Measurements from ENCODE around the gene SLC7A1. TPM values are rescaled to one million over a fixed set of nuclear protein-coding genes. Genes with fewer than 3 reads are reported as not detected.

The SLC7A1 gene
- total and polyA plus RNA-seq, 2 of the 4 experiments (the other 2 are of a cell fraction): 9.7 to 22.3 TPM

- no peaks in the 10 kb centered on the region for H3K27me3 ChIP-seq (ENCODE audit: control insufficient read depth, insufficient read depth, low read length)
- TF ChIP-seq CTCF (conservative IDR thresholded peaks at IDR 0.05; ENCODE audit: low read depth, low read length) (no peak), RCOR1 (IDR thresholded peaks at IDR 0.05; ENCODE audit: insufficient replicate concordance, low read length) (no peak)
- no peak overlapping the region for H2BK20ac ChIP-seq (ENCODE audit: low read depth, low read length)
- H3K4me2 ChIP-seq (ENCODE audit: low read depth, low read length): no peak overlapping the region
- H3K23ac ChIP-seq (ENCODE audit: low read depth, low read length): no peak overlapping the region
- no peak overlapping the region for H3K27ac ChIP-seq (ENCODE audit: insufficient read depth, low read length)
- no peak overlapping the region for H2BK120ac ChIP-seq (ENCODE audit: low read depth, low read length)
- H2AK9ac ChIP-seq (replicated peaks; ENCODE audit: low read depth, low read length, poor library complexity): no peak overlapping the region
- no peaks in the 10 kb centered on the region for H3K9me3 ChIP-seq (ENCODE audit: control insufficient read depth, insufficient read depth, low read length)
- no peak overlapping the region for H4K5ac ChIP-seq (ENCODE audit: low read depth, low read length)
- no peak overlapping the region for H4K8ac ChIP-seq (ENCODE audit: low read depth in 2 of 2, low read length in 2 of 2)
- no peak overlapping the region for H3K4ac ChIP-seq (ENCODE audit: low read depth, low read length)
- H3K9ac ChIP-seq (ENCODE audit: low read depth, low read length): no peak overlapping the region
- no peak overlapping the region for H2BK5ac ChIP-seq (ENCODE audit: low read depth, low read length, poor library complexity, severe bottlenecking)
- no TSS peak for BruUV-seq (replicated peaks)
- no peak overlapping the region for H3K18ac ChIP-seq (ENCODE audit: low read depth, low read length)
- H3K36me3 ChIP-seq (ENCODE audit: control insufficient read depth, insufficient read depth, low read length): peaks cover 10% of the 10 kb centered on the region
- H3K14ac ChIP-seq (replicated peaks; ENCODE audit: low read depth, low read length): no peak overlapping the region
- in situ Hi-C loops (cut with MboI; ENCODE audit: low sequenced_read_pairs): no loop called here
- H2AK5ac ChIP-seq (ENCODE audit: low read depth, low read length): no peak overlapping the region
- POLR2A ChIA-PET (ENCODE audit: unreplicated experiment): no interaction called here
- H3K79me1 ChIP-seq (ENCODE audit: low read depth in 1 of 2, low read length in 2 of 2): peaks cover 55 to 90% of the 10 kb centered on the region in 2 experiments
- intact Hi-C loops (cut with micrococcal nuclease): no loop called here
- H4K91ac ChIP-seq (ENCODE audit: insufficient read depth, low read depth, low read length): no peak overlapping the region
- peaks cover 27% of the 10 kb centered on the region for H3K9me1 ChIP-seq (ENCODE audit: insufficient read depth, low read length)
- ATAC-seq (ENCODE audit: low read depth) (no peak), DNase-seq (no peak)
- no peak overlapping the region for H3K56ac ChIP-seq (ENCODE audit: extremely low read depth, insufficient read depth, low read length)
- WGBS, 2 experiments (ENCODE audit: extremely low coverage in 2 of 2, insufficient read length in 1 of 2): 97% methylated on average over 4 of the region's 5 CpGs; no CpG with 5 or more reads in 1 of the 2 experiments
- H2AFZ ChIP-seq (replicated peaks; ENCODE audit: low read length, poor library complexity): no peak overlapping the region
- H4K20me1 ChIP-seq (ENCODE audit: insufficient read depth, low read length): peaks cover 72% of the 10 kb centered on the region
- CTCF ChIA-PET: no interaction called here
- peaks cover 4% of the 10 kb centered on the region; the same call in 1 of the 2 replicates for H3K4me1 ChIP-seq (ENCODE audit: control insufficient read depth, insufficient read depth, low read length)
- dilution Hi-C loops (cut with HindIII; ENCODE audit: low sequenced_read_pairs, unreplicated experiment): no loop called here
- H3K4me3 ChIP-seq (ENCODE audit: insufficient read depth, low read depth, low read length): no peak overlapping the region
- no peak overlapping the region for H2BK15ac ChIP-seq (ENCODE audit: low read depth, low read length)
Measured at GRCh38 chr13:29540799-29541198, 54.7 kb downstream of the SLC7A1 start.
